Neural cell (in vitro differentiated cells): ENCODE data around the gene MAML3. TPM values are rescaled to one million over a fixed set of nuclear protein-coding genes. Genes with fewer than 3 reads are reported as not detected.

ENCODE experiments used
- H2AFZ ChIP-seq: fragments of 200-600, 300-800 bp; sonication (generic), shearing (Covaris generic); 2 replicates; pipeline ENCODE4 v1.6.0; 2014; ENCODE audit warnings: low read depth, mild to moderate bottlenecking, antibody characterized with exemption, low read length, moderate library complexity
- H3F3A ChIP-seq: fragments of 200-600 bp; shearing (Covaris generic); 2 replicates; pipeline ENCODE4 v1.6.1; 2016; ENCODE audit warnings: mild to moderate bottlenecking, moderate library complexity, mixed read lengths, antibody characterized with exemption, low read length; ENCODE audit not compliant: insufficient read depth, poor library complexity, severe bottlenecking
- H3K27ac ChIP-seq: fragments of 200-600, 300-800 bp; sonication (generic), shearing (Covaris generic); 2 replicates; pipeline ENCODE4 v1.5.1; 2014; ENCODE audit warnings: mild to moderate bottlenecking, low read length, moderate library complexity
- H3K27me3 ChIP-seq: fragments of 300-800, 200-600 bp; sonication (generic), shearing (Covaris generic); 2 replicates; pipeline ENCODE4 v1.6.0; 2014; ENCODE audit warnings: mild to moderate bottlenecking, low read depth, low read length, moderate library complexity; ENCODE audit not compliant: insufficient read depth
- H3K36me3 ChIP-seq: fragments of 300-800, 200-600 bp; sonication (generic), shearing (Covaris generic); 2 replicates; pipeline ENCODE4 v1.5.1; 2014; ENCODE audit warnings: mild to moderate bottlenecking, antibody characterized with exemption, low read length, moderate library complexity; ENCODE audit not compliant: insufficient read depth
- H3K4me2 ChIP-seq: fragments of 300-800, 200-600 bp; sonication (generic), shearing (Covaris generic); 2 replicates; pipeline ENCODE4 v1.6.0; 2014; ENCODE audit warnings: mild to moderate bottlenecking, low read length
- H3K4me3 ChIP-seq: fragments of 300-800, 200-600 bp; sonication (generic), shearing (Covaris generic); 2 replicates; pipeline ENCODE4 v1.5.1; 2014; ENCODE audit warnings: mild to moderate bottlenecking, low read length, moderate library complexity
- H3K79me2 ChIP-seq: fragments of 200-600 bp; shearing (Covaris generic); replicated peaks from 2 replicates; pipeline ENCODE4 v1.6.0; 2014; ENCODE audit warnings: mild to moderate bottlenecking, low read length, moderate library complexity; ENCODE audit not compliant: insufficient read depth
- H3K9ac ChIP-seq: fragments of 300-800, 200-600 bp; sonication (generic), shearing (Covaris generic); 2 replicates; pipeline ENCODE4 v1.6.1; 2016; ENCODE audit warnings: mild to moderate bottlenecking, low read length, mixed read lengths
- H3K9me2 ChIP-seq: fragments of 200-600 bp; shearing (Covaris generic); 2 replicates; pipeline ENCODE4 v1.6.1; 2016; ENCODE audit warnings: mild to moderate bottlenecking, low read length, mixed read lengths; ENCODE audit not compliant: insufficient read depth
- H3K9me3 ChIP-seq: fragments of 200-600, 300-800 bp; sonication (generic), shearing (Covaris generic); 2 replicates; pipeline ENCODE4 v1.6.1; 2016; ENCODE audit warnings: mild to moderate bottlenecking, mixed run types, low read length, moderate library complexity, mixed read lengths
- H4K20me1 ChIP-seq: fragments of 200-600 bp; shearing (Covaris generic); 2 replicates; pipeline ENCODE4 v1.6.1; 2016; ENCODE audit warnings: mild to moderate bottlenecking, mixed run types; ENCODE audit not compliant: insufficient read depth
- CTCF ChIP-seq: fragments of 450-650 bp; IDR thresholded peaks from 2 replicates; pipeline ENCODE4 v1.5.1; 2014; ENCODE audit warnings: antibody characterized with exemption, mild to moderate bottlenecking, moderate library complexity; ENCODE audit not compliant: poor library complexity, severe bottlenecking
- EP300 ChIP-seq: fragments of 450-650 bp; conservative IDR thresholded peaks from 2 replicates; pipeline ENCODE4 v1.6.1; 2014; ENCODE audit warnings: antibody characterized with exemption, mild to moderate bottlenecking, moderate library complexity; ENCODE audit not compliant: poor library complexity, severe bottlenecking
- EZH2 ChIP-seq: fragments of 200-600, 300-800 bp; shearing (Covaris generic), sonication (generic); IDR thresholded peaks from 2 replicates; pipeline ENCODE4 v1.6.1; 2014; ENCODE audit warnings: antibody characterized with exemption, low read length, borderline replicate concordance, mild to moderate bottlenecking; ENCODE audit not compliant: insufficient read depth, poor library complexity, severe bottlenecking
- MXI1 ChIP-seq: fragments of 450-650 bp; conservative IDR thresholded peaks from 2 replicates; pipeline ENCODE4 v1.6.1; 2014; ENCODE audit warnings: antibody characterized with exemption, mild to moderate bottlenecking; ENCODE audit not compliant: poor library complexity, severe bottlenecking
- POLR2AphosphoS5 ChIP-seq: IDR thresholded peaks from 2 replicates; pipeline ENCODE4 v1.6.1; 2012
- RAD21 ChIP-seq: fragments of 450-650 bp; conservative IDR thresholded peaks from 2 replicates; pipeline ENCODE4 v1.6.1; 2014; ENCODE audit warnings: antibody characterized with exemption, mild to moderate bottlenecking, moderate library complexity
- REST ChIP-seq: IDR thresholded peaks from 2 replicates; pipeline ENCODE4 v1.6.1; 2012; ENCODE audit warnings: borderline replicate concordance
- SMC3 ChIP-seq: fragments of 450-650 bp; conservative IDR thresholded peaks from 2 replicates; pipeline ENCODE4 v1.6.1; 2014; ENCODE audit warnings: antibody characterized with exemption, mild to moderate bottlenecking, moderate library complexity; ENCODE audit not compliant: poor library complexity
- TAF1 ChIP-seq: IDR thresholded peaks from 2 replicates; pipeline ENCODE4 v1.6.1; 2012; ENCODE audit warnings: low read depth
- polyA plus RNA-seq: library from polyadenylated mRNA; depleted of rRNA; stranded (reverse); fragments of >200 nt; gene quantifications from 2 replicates; pipeline ENCODE4 v1.2.3, GENCODE V29; 2014

MAML3 gene
- polyA plus RNA-seq, 1 donor from 2014 or later: 10.2 TPM

GRCh38 chr4:140111256-140111655, 42.7 kb downstream of the MAML3 start:
- no peaks in the 10 kb centered on the region for H3K9me2 ChIP-seq
- peaks cover 21% of the 10 kb centered on the region for H3K79me2 ChIP-seq
- no peak overlapping the region for H3K9ac ChIP-seq
- H3F3A ChIP-seq: peaks cover 6% of the 10 kb centered on the region
- H3K27ac ChIP-seq: peak overlapping the region; percentile 89
- no peaks in the 10 kb centered on the region for H4K20me1 ChIP-seq
- no peak overlapping the region for H3K4me3 ChIP-seq
- H3K4me2 ChIP-seq: no peak overlapping the region
- no peak for TF ChIP-seq TAF1
- no peak for TF ChIP-seq CTCF
- TF ChIP-seq MXI1: no peak
- TF ChIP-seq SMC3: no peak
- no peak for TF ChIP-seq POLR2AphosphoS5
- no peak for TF ChIP-seq EZH2
- TF ChIP-seq REST: no peak
- no peak for TF ChIP-seq RAD21
- no peak for TF ChIP-seq EP300
- H3K9me3 ChIP-seq: no peaks in the 10 kb centered on the region
- no peaks in the 10 kb centered on the region for H3K36me3 ChIP-seq
- no peaks in the 10 kb centered on the region for H3K27me3 ChIP-seq
- no peak overlapping the region for H2AFZ ChIP-seq

- Histone ChIP-seq H3K9me2 (no peaks in the 10 kb centered on the region), H3K79me2 (peaks cover 19% of the 10 kb centered on the region)
Measured at GRCh38 chr4:140110542-140111215, 43.3 kb downstream of the MAML3 start.

More at GRCh38 chr4:140110542-140111215, 43.3 kb downstream of the MAML3 start:
- TF ChIP-seq EZH2: no peak
- TF ChIP-seq TAF1: no peak
- TF ChIP-seq RAD21: no peak
- TF ChIP-seq SMC3: no peak
- Histone ChIP-seq H2AFZ (no peak overlapping the region), H3K9ac (peak overlapping the region; percentile 55), H3F3A (peaks cover 6% of the 10 kb centered on the region), H3K36me3 (no peaks in the 10 kb centered on the region), H3K4me2 (no peak overlapping the region), H3K27me3 (no peaks in the 10 kb centered on the region), H3K4me3 (peak overlapping the region; percentile 57), H3K27ac (peak overlapping the region; percentile 89), H3K9me3 (no peaks in the 10 kb centered on the region), H4K20me1 (no peaks in the 10 kb centered on the region)
